Stimulated activated CD8-positive, alpha-beta memory T cell treated with anti-CD3 and anti-CD28 coated beads, Interleukin-12 subunit alpha, Interleukin-12 subunit beta, amount 100 ng/mL, for 4 hours (primary cell): ENCODE results near the gene MAP2K5.

Experiments used
- DNase-seq: peaks from one replicate; pipeline ENCODE4 v3.0.0-alpha.2; 2020; ENCODE audit warnings: low read depth

The MAP2K5 gene

DNA sequence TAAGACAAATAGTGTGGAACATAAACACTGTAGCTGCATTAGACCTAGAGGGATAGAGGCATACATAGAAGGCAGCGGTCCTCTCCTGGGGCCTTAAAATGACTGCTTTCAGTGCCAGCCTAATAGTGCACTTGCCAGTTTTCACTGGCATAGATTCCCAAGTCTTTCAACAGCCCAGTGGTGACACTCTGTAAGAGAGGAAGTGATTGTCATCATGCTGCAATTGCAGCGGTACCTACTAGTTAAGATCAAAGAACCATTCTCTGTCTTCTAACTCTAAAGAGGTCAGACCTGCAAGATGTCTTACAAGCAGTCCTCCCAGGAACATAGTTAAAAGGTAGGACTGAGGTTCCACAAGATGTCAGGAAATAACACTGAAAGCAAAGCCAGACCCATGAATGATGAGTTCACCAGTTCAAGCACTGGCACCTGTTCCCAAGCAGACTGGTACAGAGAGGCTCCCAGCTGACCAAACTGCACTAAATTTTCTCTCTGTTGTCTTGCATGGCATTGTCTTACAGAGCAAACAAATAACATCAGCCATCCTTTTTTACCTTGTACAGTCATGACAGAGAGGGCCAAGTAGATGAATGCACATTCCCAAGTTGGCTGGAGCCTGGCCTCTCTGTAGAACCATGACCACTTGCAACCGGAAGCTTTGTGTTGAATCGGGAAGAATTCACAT is 182.3 kb downstream of the MAP2K5 start:
- DNase-seq = no peak

- no peak for DNase-seq
These were observed 187.6 kb downstream of the MAP2K5 start for GRCh38 chr15:67730135-67730534.

GRCh38 chr15:67731112-67731721 is 188.7 kb downstream of the MAP2K5 start:
- DNase-seq = no peak

GRCh38 chr15:67732164-67732563 is 189.7 kb downstream of the MAP2K5 start:
- DNase-seq = no peak

DNA sequence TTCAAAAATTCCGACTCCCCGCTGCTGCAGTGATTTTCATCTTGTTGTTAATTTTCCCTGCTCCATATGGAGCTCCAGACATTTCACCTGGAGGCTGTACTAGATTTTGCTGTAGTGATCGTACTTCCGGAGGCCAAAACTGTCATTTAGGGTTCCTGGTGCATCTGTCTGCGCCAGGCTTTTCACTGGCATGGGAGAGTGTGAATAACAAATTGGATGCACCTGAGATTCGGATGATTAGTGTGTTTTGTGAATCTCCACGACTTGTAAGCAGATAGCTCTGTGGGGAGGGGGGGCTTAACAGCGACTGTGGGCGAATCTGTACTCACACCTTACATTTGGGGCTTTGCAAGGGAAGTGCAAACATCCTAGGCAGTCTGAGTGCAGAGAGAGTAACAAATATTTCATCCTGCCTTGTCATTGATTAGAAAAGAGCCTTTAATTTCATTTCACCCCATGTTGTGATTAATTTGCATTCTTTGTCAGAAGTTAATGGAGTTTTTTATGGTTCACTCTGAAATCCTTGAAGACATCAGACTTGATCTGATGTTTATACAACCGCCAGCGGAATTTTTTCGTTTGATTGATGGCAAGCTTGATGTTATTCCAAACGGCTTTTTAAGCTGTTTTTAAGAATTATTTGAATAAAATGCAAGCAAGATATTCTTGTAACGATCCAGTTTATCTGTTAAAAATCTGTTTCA is 190.3 kb downstream of the MAP2K5 start:
- DNase-seq = no peak

DNA sequence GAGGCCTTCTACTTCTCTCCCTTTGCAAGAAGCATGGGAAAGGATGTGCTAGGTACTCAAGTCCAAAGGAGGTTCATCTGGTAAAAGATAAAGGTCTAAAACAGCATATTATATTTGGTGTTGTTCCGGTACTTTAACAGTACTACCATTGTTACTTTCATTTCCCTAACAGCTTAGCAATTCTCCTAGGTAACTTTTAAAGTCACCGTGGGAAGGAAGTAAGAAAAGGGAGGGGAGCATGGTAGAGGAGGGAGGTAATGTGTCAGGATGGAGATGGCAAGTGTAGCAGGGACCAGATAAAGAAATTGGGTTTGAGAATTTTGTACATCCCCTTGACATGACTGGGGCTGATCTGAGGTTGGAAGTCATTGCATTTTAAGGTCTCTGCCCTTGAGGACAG is 193.4 kb downstream of the MAP2K5 start:
- no peak for DNase-seq

- DNase-seq = no peak
These were observed 194.3 kb downstream of the MAP2K5 start for GRCh38 chr15:67736810-67737209.

DNA sequence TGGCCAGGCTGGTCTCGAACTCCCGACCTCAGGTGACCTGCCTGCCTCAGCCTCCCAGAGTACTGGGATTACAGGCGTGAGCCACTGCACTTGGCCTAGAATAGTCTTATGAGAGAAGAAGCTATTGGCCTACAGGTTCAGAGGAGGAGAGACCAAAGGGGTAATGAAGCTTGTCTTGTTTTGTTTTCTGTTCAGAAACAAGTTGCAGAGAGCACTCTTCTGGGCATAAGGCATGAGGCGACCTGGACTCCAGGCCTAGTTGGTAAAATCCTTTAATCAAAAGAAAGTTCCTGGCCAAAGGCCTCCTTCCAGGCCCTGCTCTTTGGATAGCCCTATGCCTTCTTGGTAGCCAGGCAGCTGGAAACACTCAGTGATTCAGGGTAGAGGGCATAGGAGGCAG is 195.6 kb downstream of the MAP2K5 start:
- DNase-seq = no peak

GRCh38 chr15:67740405-67740804 is 197.9 kb downstream of the MAP2K5 start:
- no peak for DNase-seq

GRCh38 chr15:67741308-67741707 is 198.8 kb downstream of the MAP2K5 start:
- no peak for DNase-seq

GRCh38 chr15:67743558-67743957 is 201.1 kb downstream of the MAP2K5 start:
- no peak for DNase-seq

GRCh38 chr15:67744331-67745072 is 202.0 kb downstream of the MAP2K5 start:
- DNase-seq = no peak

DNA sequence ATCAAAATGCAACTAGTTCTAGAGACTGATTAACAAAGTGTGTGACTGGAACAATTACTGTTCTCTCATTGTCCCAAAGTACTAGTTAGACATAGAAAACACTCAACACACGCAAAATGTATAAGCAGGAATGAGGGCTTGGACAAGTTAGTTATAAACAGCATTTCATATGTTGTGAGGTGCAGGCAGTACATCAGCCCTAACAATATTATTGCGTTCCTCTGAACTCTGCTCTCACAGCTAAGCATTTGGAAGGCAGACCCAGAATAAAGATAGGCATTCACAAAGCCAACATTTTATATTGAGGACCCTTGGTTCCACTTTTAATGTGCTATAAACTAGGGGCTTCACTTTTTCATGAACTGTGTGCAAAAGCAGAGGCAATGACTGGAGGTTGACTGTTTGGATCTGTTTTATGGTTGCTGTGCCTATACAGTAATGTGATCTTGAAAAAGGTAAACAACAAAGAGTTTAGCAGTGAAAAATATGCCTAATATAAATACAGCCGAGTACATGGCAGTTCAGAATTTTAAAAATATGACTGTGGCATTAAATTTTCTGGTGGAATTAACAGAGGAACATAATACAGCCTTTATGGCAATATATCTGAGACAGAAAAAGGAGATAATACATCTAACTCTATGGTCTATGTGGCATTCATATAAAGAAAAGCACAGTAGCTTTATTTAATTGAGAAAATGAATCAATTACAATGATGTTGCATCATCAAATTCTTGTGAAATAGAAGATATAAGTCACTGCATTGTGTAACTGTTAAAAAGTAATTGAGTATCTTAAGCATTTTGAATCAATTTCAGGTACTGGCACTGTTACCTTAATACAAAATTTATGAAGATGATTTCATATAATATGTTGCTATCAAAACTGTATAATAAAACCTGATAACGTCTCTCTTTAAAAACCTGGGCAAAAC is 202.8 kb downstream of the MAP2K5 start:
- DNase-seq = no peak

- DNase-seq = no peak
These were observed 203.5 kb downstream of the MAP2K5 start for GRCh38 chr15:67746022-67746421.

DNA sequence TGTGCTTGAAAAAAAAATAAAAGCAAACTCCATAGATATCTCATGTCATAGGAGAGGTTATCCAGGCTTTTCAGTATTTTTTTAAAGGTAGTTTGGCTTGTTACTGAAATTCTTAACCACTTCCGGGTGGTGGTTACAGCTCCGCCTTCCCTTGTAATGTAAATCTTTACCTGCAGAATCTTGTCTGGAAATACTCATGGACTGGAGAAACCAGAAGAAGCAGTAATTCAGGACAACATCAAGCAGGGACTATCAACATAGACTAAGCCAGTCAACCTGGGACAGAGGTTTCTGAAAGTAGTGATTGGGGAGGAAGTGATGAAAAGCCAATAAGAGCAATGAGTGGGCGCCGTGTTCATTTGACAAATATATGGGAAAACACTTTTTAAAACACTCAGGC is 203.9 kb downstream of the MAP2K5 start:
- DNase-seq = no peak

- DNase-seq = no peak
These were observed 205.4 kb downstream of the MAP2K5 start for GRCh38 chr15:67747921-67748320.

DNA sequence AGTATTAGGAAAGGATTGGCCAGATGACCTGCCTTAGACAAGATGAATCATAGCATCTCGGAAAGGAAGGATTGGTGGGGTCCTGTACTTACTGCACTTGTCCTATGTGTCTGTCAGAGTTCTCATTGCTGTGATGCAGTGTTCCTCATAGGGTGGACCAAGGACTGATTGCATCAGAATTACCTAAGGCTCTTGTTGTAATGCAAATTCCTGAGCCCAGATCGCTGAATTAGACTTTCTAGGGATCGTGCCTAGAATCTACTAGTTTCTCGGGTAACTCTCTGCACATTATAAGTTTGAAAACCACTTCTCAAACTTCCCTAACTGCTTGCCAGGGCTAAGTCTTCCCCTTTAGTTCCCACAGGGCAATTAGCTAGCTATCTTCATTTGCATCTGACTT is 207.9 kb downstream of the MAP2K5 start:
- DNase-seq = no peak

DNA sequence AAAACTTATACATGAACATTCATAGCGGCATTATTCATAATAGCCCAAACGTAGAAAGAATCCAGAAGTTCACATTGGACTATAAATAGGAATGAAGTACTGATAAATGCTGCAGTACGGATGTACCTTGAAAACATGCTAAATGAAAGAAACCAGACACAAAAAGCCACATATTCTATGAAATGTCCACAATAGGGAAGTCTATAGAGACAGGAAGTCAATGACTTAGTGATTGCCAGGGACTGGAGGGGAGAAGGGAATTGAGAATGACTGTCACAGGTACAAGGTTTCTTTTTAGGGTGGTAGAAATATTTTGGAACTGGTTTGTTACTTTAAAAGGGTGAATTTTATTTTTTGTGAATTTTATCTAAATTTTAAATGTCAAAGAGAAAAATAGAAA is 211.4 kb downstream of the MAP2K5 start:
- DNase-seq = no peak

DNA sequence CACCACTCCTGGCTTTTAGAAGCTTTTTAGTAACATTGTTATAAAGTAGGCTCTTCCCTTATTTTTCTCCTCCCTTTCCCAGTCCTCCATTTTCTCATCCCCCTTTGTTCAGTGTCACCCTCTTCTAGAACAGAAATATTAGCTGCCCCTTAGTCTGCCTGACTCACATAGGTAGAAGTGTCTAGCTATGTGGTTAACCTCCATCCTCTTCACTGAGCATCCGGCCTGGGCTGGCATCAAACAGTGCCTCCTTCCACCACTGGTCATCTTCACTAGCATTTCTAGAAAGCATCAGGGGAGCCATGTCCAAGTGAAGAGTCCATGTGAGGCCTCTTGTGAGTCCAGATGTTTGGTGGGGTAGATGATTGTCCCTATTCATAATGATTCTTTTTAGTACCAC is 212.8 kb downstream of the MAP2K5 start:
- DNase-seq = no peak

DNA sequence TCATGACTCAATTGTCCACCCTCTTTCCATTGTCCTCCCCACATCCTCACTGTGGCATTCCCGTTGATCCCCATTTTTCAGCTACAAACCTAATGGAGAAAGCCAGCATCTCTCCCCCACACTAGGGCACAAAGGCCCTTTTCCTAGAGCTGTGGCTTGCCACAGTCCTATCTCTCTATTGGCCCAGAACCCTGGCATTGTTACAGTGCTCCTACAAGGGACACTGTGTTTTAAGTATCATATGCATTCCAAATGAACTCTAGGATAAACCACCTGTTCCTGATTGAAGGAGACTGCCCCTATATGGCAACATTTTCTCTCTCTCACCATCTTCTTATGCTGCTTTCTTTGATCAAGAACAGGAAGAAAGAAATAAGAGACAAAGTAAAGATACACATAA is 213.4 kb downstream of the MAP2K5 start:
- no peak for DNase-seq

DNA sequence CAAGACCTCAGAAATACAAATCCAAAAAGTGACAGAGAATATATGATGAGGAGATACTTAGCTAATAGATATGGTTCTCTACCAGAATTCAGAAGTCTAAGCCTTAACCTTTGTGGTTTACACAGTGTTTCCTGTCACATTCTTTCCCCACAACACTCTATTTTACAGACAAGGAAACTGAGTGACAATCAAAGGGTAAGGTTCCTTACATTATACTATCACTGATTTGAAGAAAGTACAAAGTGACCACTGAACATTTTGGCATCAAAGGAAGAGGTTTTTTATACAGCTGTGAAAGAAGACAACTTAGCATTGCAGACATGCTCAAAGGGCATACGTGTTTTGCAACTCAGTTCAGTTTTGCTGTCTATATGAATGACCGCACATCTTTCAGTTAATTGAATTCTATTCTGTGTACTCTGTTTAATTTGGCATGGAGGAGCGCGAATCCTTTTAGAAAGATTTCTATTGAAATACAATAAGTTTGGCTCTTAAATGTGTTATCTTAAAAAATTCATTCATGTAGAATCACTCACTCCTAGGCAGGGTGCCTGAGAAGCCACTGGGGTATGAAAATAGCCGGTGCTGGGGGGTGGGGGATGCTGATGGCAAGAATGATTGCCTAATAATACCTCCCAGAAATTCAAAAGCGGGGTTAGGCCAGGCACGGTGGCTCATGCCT is 216.3 kb downstream of the MAP2K5 start:
- DNase-seq = no peak
